ENCODE measurements around the gene NFATC3.

- TF ChIP-seq EP300 (IDR thresholded peaks at IDR 0.05; ENCODE audit: borderline replicate concordance), result no peak
- TF ChIP-seq MAX (IDR thresholded peaks at IDR 0.05), result no peak
- no peak for TF ChIP-seq FOXM1 (IDR thresholded peaks at IDR 0.05; ENCODE audit: borderline replicate concordance, low read depth)
These were observed 77.2 kb downstream of the NFATC3 start for GRCh38 chr16:68162413-68162812.
